HCT116 (cell line): ENCODE data around the gene PML. TPM values are rescaled to one million over a fixed set of nuclear protein-coding genes. Genes with fewer than 3 reads are reported as not detected.

Experiments
- ATAC-seq: fragments of 200-7000 bp; cut with Tn5 transposase; 2 replicates; pipeline ENCODE4 v1.9.1; 2020; ENCODE audit warnings: mild to moderate bottlenecking, moderate library complexity
- BruUV-seq: library from RNA; stranded (reverse); fragments of 400-500 nt; replicated peaks from 2 replicates; lab custom pipeline; 2021; lab: Mats Ljungman, UMichigan
- CTCF ChIA-PET: fragments of 300-600 bp; sonication (Branson Sonifier 250); formaldehyde crosslinking; loops from one replicate; lab custom pipeline; 2021; ENCODE audit warnings: antibody characterized with exemption; lab: Charles Lee
- POLR2A ChIA-PET: fragments of 300-600, 350-600 bp; sonication (Branson Sonifier 250); formaldehyde crosslinking; loops from one replicate; lab custom pipeline; 2021; ENCODE audit warnings: antibody characterized with exemption; lab: Charles Lee
- RAD21 ChIA-PET, 2 experiments: fragments of 300-600 bp; sonication (Branson Sonifier 250); formaldehyde crosslinking; loops; one replicate each; lab custom pipeline; 2023; ENCODE audit warnings: low total read pairs in 2 of 2; ENCODE audit not compliant: uncharacterized antibody in 2 of 2, unreplicated experiment in 2 of 2, low non-redundant PET in 1 of 2; lab: Charles Lee
- DNase-seq: peaks from one replicate; pipeline ENCODE4 v3.0.0-alpha.2; 2010; ENCODE audit warnings: low read depth, low spot score
- H2AFZ ChIP-seq: fragments of 200-600 bp; shearing (Covaris generic), sonication (generic); 2 replicates; pipeline ENCODE4 v1.6.1; 2017; ENCODE audit warnings: low read depth, mixed run types, mixed read lengths, antibody characterized with exemption, low read length; ENCODE audit not compliant: poor library complexity, severe bottlenecking
- H3K27ac ChIP-seq: 2 replicates; pipeline ENCODE4 v1.5.1; 2012; ENCODE audit warnings: low read depth, low read length
- H3K27me3 ChIP-seq: fragments of 200-600 bp; sonication (generic); 2 replicates; pipeline ENCODE4 v1.6.1; 2016; ENCODE audit warnings: mixed run types, low read length, mixed read lengths; ENCODE audit not compliant: insufficient read depth
- H3K36me3 ChIP-seq, 2 experiments: fragments of 200-500 bp in 1 of 2; fragments of 200-600 bp in 1 of 2; sonication (Bioruptor generic) in 1 of 2; sonication (generic) in 1 of 2; 2 replicates each; pipeline versions ENCODE4 v1.5.1 to v1.6.1; 2014 to 2016; ENCODE audit warnings: low read length in 2 of 2, inconsistent platforms in 1 of 2, mixed read lengths in 1 of 2, mixed run types in 1 of 2; ENCODE audit not compliant: insufficient read depth in 2 of 2, control insufficient read depth in 1 of 2
- H3K4me1 ChIP-seq, 2 experiments: fragments of 200-600 bp in 1 of 2; sonication (generic) in 1 of 2; 2 replicates each; pipeline versions ENCODE4 v1.5.1 to v1.6.1; 2012 to 2017; ENCODE audit warnings: low read length in 2 of 2, inconsistent platforms in 1 of 2, mild to moderate bottlenecking in 1 of 2, mixed read lengths in 1 of 2, mixed run types in 1 of 2, moderate library complexity in 1 of 2; ENCODE audit not compliant: insufficient read depth in 2 of 2, control insufficient read depth in 1 of 2
- H3K4me2 ChIP-seq: fragments of 200-600 bp; sonication (generic); 2 replicates; pipeline ENCODE4 v1.6.1; 2017; ENCODE audit warnings: mixed run types, low read length, mixed read lengths
- H3K4me3 ChIP-seq, 2 experiments: fragments of 200-600 bp in 1 of 2; sonication (generic) in 1 of 2; replicated peaks in 1 of 2; 2 replicates each; pipeline ENCODE4 v1.5.1; 2011 to 2016; ENCODE audit warnings: low read length in 2 of 2, control low read depth in 1 of 2, low read depth in 1 of 2, mild to moderate bottlenecking in 1 of 2, mixed read lengths in 1 of 2, mixed run types in 1 of 2
- H3K79me2 ChIP-seq: fragments of 200-600 bp; sonication (generic); 2 replicates; pipeline ENCODE4 v1.6.1; 2017; ENCODE audit warnings: mild to moderate bottlenecking, mixed run types, low read length, moderate library complexity, mixed read lengths; ENCODE audit not compliant: insufficient read depth
- H3K9ac ChIP-seq: fragments of 200-600 bp; sonication (generic); 2 replicates; pipeline ENCODE4 v1.6.1; 2016; ENCODE audit warnings: low read length, mixed read lengths
- H3K9me2 ChIP-seq: fragments of 200-600 bp; sonication (generic), shearing (Covaris generic); 2 replicates; pipeline ENCODE4 v1.6.1; 2017; ENCODE audit warnings: mixed run types, mild to moderate bottlenecking, moderate library complexity; ENCODE audit not compliant: insufficient read depth
- H3K9me3 ChIP-seq, 2 experiments: fragments of 200-500 bp in 1 of 2; fragments of 200-600 bp in 1 of 2; sonication (Bioruptor generic) in 1 of 2; sonication (generic) in 1 of 2; 2 replicates each; pipeline ENCODE4 v1.6.1; 2014 to 2017; ENCODE audit warnings: low read length in 2 of 2, mixed read lengths in 2 of 2, inconsistent platforms in 1 of 2, low read depth in 1 of 2, mild to moderate bottlenecking in 1 of 2, mixed run types in 1 of 2, moderate library complexity in 1 of 2; ENCODE audit not compliant: control insufficient read depth in 1 of 2, insufficient read depth in 1 of 2
- H4K20me1 ChIP-seq: fragments of 200-600 bp; sonication (generic), shearing (Covaris generic); 2 replicates; pipeline ENCODE4 v1.6.1; 2017; ENCODE audit warnings: mixed run types, mild to moderate bottlenecking, moderate library complexity; ENCODE audit not compliant: insufficient read depth
- CEBPB ChIP-seq: IDR thresholded peaks from 2 replicates; pipeline ENCODE4 v1.6.1; 2012; ENCODE audit warnings: low read depth
- EZH2 ChIP-seq: fragments of 200-600 bp; sonication (generic); IDR thresholded peaks from 2 replicates; pipeline ENCODE4 v1.6.1; 2017; ENCODE audit warnings: antibody characterized with exemption, mixed run types
- EZH2phosphoT487 ChIP-seq: fragments of 200-600 bp; IDR thresholded peaks from 2 replicates; pipeline ENCODE4 v1.6.1; 2018; ENCODE audit warnings: antibody characterized with exemption, borderline replicate concordance
- JUND ChIP-seq: IDR thresholded peaks from 2 replicates; pipeline ENCODE4 v1.6.1; 2012
- RAD21 ChIP-seq: IDR thresholded peaks from 2 replicates; pipeline ENCODE4 v1.6.1; 2012; ENCODE audit warnings: low read depth, mild to moderate bottlenecking
- SIN3A ChIP-seq: IDR thresholded peaks from 2 replicates; pipeline ENCODE4 v1.6.1; 2012; ENCODE audit warnings: low read depth
- TCF7L2 ChIP-seq: IDR thresholded peaks from 2 replicates; pipeline ENCODE4 v1.7.0; 2011; ENCODE audit warnings: borderline replicate concordance, inconsistent platforms; ENCODE audit not compliant: insufficient read depth, insufficient read length; ENCODE audit errors: extremely low read depth
- YY1 ChIP-seq: IDR thresholded peaks from 2 replicates; pipeline ENCODE4 v1.6.1; 2011; ENCODE audit warnings: low read length, low read depth, moderate library complexity, mild to moderate bottlenecking; ENCODE audit not compliant: insufficient replicate concordance; ENCODE audit errors: extremely low read depth
- ZFX ChIP-seq: fragments of 450-650 bp; IDR thresholded peaks from 2 replicates; pipeline ENCODE4 v1.6.1; 2017
- ZNF274 ChIP-seq: fragments of 200-500 bp; sonication (Bioruptor generic); IDR thresholded peaks from 2 replicates; pipeline ENCODE4 v1.6.1; 2014; ENCODE audit warnings: mild to moderate bottlenecking, low read depth, low read length, inconsistent platforms
- intact Hi-C: fragments of 100-400 bp; cut with micrococcal nuclease; formaldehyde crosslinking; loops from 2 replicates; pipeline ENCODE4 v1.10.0; 2022
- total RNA-seq: library from RNA; stranded (reverse); gene quantifications from one replicate; pipeline ENCODE4 v1.2.1, GENCODE V29; 2021; ENCODE audit not compliant: unreplicated experiment
- TF ChIP-seq, protein P1 (sequence below): IDR thresholded peaks from 2 replicates; pipeline ENCODE4 v1.6.1; 2012; ENCODE audit warnings: low read depth

The PML gene
- total RNA-seq, 1 experiment from 2014 or later, result 28.1 TPM

DNA sequence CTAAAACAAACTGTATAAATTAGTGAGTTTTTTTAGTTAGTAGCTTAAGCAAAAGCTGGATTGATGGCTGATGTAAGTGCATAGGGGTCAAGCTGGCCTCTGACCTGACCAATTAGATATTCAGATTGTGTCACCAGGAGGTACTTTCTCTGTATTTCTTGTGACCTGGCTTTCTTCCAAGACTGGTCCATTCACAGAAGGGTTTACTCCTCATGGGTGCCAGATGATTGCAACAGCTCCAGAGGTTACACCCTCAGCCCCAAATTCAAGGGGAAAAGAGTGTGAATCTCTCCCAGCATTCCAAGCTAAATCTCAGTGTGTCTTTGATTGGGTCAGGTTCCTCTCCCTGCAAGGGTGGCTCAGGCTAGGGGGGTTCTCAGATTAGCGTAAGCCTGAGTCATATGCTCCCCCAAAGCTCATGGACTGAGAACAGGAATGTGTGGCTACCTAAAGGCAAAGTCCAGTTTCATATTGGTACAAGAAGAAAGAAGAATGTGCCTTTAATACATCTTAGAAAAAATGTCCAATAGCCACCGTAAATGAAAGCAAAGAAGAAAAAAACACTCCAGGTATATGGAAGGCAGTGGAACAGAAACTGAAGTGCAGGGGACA, 16.5 kb downstream of the PML start:
- H3K9me3 ChIP-seq, result peaks cover 0 to 6% of the 10 kb centered on the region in 2 experiments; a peak in 1 of 4 replicates
- H3K27me3 ChIP-seq, result no peaks in the 10 kb centered on the region
- ChIA-PET RAD21 (no interaction called here), CTCF (no interaction called here), POLR2A (no interaction called here)
- no peak overlapping the region for H3K27ac ChIP-seq
- ATAC-seq, result no peak
- TF ChIP-seq ZFX (no peak), CEBPB (no peak), EZH2 (no peak), JUND (no peak), ZNF274 (no peak), SIN3A (no peak), EZH2phosphoT487 (no peak), TCF7L2 (no peak), RAD21 (no peak), YY1 (no peak)
- TF ChIP-seq, protein P1, sequence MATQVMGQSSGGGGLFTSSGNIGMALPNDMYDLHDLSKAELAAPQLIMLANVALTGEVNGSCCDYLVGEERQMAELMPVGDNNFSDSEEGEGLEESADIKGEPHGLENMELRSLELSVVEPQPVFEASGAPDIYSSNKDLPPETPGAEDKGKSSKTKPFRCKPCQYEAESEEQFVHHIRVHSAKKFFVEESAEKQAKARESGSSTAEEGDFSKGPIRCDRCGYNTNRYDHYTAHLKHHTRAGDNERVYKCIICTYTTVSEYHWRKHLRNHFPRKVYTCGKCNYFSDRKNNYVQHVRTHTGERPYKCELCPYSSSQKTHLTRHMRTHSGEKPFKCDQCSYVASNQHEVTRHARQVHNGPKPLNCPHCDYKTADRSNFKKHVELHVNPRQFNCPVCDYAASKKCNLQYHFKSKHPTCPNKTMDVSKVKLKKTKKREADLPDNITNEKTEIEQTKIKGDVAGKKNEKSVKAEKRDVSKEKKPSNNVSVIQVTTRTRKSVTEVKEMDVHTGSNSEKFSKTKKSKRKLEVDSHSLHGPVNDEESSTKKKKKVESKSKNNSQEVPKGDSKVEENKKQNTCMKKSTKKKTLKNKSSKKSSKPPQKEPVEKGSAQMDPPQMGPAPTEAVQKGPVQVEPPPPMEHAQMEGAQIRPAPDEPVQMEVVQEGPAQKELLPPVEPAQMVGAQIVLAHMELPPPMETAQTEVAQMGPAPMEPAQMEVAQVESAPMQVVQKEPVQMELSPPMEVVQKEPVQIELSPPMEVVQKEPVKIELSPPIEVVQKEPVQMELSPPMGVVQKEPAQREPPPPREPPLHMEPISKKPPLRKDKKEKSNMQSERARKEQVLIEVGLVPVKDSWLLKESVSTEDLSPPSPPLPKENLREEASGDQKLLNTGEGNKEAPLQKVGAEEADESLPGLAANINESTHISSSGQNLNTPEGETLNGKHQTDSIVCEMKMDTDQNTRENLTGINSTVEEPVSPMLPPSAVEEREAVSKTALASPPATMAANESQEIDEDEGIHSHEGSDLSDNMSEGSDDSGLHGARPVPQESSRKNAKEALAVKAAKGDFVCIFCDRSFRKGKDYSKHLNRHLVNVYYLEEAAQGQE, result no peak
- no peaks in the 10 kb centered on the region for H4K20me1 ChIP-seq
- intact Hi-C loops, result loop anchor here (10.0 kb wide), 1 partner anchor 734 kb away; the partner anchor contains the start of gene CYP1A2
- H3K4me3 ChIP-seq, result no peak overlapping the region
- H3K4me1 ChIP-seq, result no peaks in the 10 kb centered on the region; a peak in 1 of 4 replicates
- H3K36me3 ChIP-seq, result no peaks in the 10 kb centered on the region
- no peak overlapping the region for H2AFZ ChIP-seq
- DNase-seq, result no peak
- no TSS peak for BruUV-seq
- H3K9me2 ChIP-seq, result no peaks in the 10 kb centered on the region
- H3K79me2 ChIP-seq, result 0 out of 2 replicates have a peak, but pooled peaks cover 5% of the 10 kb centered on the region
- H3K9ac ChIP-seq, result no peak overlapping the region
- H3K4me2 ChIP-seq, result no peak overlapping the region
